Fibroblast of skin of right biceps (primary cell): ENCODE measurements around the gene VPS26C.

ENCODE experiments used
- DNase-seq: peaks from one replicate; pipeline ENCODE4 v3.0.0-alpha.2; 2013

Gene VPS26C

DNA sequence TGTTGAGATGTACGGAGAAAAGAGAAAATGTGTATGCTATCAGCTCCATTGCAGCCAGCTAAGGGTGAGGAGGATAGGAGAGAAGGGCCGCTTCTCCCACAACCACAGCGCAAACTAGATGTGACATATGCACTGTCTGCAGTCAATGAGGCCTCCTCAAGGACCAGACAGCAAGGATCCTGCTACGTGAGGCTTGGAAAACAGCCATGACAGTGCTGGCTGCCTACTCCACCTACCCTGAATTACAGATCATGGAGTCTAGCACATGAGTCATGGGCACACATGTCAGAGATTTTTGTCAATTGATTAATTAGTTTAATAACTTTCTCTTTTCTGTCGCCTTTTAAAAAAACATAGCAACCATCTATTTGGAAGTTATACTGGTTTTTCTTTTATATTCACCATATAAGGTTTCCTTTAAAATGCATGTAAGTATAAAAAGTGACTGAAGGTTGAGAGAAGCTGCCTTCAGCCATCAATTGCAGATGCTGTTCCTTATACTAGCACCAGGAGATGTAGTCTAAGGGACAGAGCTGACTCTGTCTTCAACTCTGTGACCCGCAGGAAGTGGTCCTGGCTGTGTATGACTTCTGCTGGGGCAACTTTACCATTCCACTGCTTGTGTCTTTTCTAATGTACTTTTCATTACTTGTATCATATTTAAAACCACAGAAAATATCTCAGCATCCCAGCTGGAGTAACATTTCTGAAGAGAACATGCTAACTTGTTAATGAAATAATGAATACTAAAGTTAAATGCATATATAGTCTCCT is 3.1 kb downstream of the VPS26C start:
- peak; percentile 79 for DNase-seq

DNA sequence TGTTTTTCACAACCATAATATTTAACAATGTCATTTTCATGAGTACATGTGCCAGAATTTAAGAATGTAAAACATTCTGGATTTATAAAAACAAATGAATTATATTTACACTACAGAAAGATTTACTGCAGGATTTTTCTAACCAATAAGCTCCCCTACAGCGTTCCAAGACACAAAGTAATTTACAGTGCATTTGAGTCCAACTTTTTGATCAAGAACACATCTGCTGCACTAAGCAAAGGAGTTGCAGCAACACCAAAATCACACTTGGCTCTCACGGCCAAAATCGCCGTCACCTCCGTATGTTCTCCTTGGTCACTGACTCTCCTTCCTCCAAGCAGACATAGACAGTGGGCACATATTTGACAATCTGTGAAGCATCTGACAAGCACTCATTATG is 7.7 kb downstream of the VPS26C start:
- DNase-seq = no peak

DNA sequence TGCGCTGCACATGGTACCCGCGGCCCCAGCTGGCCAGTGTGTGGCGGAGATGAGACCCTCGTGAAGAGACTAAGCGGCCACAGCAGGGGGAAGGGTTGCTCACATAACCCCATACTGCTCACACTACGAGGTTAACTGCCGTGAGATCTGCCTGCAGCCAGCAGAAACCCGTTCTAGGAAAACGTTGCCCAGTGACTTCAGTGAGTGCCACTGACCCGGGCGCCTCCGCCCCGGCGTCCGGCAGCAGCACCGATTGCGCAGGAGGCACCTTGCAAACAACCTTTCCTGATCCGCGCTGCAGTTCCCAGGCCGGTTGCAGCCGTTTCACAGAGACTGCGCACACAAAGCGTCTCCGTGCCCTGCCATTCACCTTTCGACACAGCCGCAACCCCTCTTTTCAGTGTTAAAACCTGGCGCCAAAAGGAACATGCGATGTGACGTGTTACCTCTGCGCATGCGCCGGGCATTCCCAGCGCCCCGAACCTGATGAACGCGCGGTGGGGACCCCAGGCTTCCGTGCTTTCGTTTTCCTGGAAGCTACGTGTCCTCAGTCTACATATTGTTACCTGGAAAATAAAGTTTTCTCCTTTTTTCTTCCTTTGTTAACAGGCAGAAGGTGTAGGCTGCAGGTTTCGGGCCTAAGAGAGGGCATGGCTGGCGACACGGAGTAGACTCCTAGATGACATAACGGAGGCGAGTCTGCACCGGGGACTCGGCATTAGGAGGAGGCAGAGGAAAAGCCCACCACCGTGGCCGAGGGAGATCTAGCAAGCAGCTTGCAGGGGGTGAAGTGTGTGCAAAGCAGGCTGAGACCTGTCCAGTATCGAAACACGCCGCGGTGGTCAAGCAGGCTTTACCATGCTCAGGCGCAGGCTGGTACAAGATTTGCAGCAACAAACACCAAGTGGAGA is 8.9 kb downstream of the VPS26C start:
- peak; percentile 68 for DNase-seq

DNA sequence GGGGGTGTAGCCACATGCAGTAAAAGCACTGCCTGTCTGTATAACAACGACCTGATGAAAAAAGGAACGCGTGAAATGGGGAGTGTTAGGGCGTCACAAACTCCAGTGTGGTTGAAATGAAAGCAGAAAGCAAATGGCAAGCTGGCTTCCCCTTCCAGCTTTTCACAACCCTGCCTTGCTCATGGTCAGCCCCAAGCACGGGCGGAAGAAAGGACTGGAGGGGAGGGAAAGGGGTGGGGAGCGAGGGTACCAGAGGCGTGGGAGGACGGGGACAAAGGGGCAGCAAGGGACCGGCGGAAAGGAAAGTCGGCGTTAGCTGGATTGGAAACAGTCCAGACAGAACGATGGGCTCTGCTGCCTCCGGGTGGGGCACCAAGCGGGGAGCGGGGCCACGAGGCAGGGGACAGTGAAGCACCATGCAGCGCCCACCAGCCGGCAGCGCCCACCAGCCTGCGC is 9.6 kb downstream of the VPS26C start:
- DNase-seq = peak; percentile 24

DNA sequence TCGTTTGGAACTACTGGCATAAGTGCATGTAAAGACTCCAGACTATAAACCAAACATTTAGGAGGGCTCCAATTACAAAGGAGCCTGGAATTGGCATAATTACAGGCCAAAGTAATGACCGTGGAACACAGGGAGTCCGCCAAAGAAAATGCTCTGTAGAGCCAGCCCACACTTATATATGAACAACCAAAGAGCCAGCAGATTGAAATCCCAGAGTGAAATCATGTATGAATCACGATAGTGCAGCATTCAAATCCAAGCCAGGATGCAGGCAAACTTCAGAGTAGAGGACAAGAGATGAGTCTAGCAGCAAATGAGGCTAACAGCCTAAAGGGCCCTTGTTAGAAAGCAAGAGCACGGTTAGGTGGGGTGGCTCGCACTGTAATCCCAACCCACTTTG is 13.1 kb downstream of the VPS26C start:
- DNase-seq = no peak

DNA sequence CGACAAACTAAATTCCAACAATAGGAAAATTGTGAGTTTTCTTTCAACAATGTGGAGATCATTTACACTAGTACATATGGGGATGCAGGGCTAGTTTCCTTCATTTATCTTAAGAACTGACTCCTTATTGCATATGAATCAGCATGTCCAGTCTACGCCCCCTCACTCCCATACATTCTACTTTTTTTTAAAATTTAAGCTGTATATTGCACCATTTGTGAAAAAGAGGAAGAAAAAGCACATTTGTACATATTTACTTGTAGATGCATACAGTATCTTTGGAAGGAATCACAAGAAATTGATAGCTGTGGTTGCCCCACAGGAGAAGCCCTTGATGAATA is 15.9 kb downstream of the VPS26C start:
- no peak for DNase-seq

DNA sequence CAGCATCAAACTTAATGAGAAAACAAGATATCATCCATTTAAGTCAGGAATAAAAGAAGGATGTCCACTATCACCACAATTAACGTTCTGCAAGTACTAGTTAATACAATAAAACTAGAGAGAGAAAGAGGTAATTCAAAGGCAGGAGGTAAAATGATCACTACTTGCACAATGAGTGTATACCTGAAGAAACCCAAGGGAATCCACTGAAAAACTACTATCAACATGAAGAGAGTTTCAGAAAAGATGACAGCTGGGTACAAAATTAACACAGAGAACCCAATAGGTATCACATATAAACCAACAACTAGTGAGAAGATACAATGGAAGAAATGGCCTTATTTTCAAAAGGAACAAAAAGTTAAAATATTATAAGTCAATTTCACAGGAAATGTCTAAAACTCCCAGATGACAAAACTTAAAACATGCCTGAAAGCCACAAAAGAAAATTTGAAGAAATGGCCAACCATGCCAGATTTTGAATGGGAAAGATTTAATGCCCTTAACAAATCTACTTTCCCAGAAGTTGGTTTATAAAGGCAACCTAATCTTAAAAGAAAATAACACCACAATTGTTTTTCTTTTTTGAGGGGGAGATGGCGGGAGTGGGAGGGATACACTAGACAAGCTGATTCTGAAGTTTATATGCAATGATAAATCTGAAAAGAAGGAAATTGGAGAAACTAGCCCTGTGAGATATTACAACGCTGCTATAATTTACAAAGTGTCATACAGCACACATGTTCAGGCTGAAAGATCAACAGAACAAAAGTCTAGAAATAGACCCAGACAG is 17.8 kb downstream of the VPS26C start:
- DNase-seq = no peak

DNA sequence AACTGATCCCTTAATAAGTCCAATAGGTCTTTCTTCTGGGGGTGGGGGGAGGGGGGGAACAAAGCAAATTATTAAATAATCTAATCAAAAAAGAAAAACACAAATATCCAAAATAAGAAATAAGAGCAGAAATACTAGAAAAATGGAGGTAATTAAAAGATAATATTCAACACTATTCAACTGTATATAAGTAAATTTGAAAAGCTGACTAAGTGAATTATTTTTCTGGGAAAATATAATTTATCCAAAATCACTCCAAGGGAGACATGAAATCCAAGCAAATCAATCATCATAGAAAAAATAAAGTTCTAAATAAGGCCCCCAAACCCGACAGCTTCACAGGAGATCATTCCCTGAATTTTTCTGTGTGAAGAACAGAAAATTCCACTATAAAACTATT is 18.8 kb downstream of the VPS26C start:
- no peak for DNase-seq

DNA sequence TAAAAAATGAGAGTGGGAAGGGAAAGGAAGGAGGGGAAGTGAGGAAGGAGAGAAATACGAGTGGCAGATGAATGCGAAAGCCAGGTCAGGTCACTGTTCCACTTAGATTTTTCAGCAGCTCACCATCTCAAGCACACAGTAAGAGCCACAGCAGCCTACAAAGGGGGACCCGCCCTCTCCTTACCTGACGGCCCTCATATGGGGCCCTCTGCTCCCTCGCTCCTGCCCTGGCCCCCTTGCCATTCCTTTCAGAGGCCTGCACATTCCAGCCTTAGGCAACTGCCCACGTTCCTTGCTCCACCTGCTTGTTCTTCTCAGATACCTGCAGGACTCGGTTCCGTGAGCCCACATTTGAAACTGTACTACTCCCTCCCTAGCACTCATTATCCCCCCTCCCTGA is 22.0 kb downstream of the VPS26C start:
- no peak for DNase-seq

DNA sequence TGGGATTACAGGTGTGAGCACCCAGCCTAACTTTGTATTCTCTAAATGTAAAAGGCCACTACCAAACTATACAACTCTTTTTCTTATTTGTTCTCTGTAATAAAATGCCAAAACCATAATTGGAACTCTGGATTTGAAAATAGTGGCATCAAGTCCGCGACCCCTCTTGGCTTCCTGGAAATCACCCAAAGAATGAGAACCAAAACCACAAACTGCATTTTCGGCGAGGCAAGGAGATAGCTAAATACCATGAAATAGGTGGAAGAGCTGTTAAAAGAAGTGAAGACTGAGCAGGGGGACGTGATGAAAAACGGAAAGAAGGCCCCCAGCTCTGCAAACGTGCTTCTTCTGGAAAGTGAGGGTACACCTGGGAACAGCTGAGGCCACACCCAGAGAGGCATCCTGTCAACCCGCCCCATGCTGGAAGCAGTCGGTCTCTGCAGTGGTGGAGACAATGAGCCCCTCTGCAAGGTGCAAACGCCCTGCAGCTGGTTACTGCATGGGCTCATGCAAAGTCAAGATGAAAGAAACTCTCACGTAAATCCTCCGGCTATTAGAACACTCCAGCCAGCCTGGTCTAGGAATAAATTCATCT is 22.5 kb downstream of the VPS26C start:
- DNase-seq = peak; percentile 54

DNA sequence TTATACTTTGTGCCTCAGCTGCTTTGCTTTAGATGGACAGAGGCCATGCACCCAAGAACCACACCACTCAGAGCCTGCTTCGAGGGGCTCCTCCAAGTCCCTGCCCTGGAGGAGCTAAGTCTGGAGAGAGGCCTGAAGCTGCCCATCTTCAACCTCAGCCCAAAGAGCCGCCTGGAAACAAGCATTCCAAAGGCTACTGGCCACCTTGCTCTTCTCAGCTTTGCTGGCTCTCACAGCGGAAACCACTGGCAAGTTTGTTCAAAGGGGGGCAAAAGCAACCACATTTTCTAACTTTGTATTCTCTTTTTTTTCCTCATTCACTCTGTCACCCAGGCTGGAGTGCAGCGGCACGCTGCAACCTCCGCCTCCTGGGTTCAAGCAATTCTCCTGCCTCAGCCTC is 23.2 kb downstream of the VPS26C start:
- DNase-seq = no peak

DNA sequence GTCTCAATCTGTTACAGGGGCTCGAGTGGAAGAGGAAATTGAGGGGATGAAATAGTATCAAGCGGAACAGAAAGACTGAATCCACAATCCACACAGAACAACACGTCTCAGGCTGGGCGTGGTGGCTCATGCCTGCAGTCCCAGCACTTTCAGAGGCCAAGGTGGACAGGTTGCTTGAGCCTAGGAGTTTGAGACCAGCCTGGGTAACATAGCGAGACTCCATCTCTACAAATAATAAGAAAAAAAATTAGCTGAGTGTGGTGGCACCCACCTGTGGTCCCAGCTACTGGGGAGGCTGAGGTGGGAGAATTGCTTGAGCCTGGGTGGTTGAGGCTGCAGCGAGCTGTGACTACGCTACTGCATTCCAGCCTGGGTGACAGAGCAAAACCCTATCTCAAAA is 25.7 kb downstream of the VPS26C start:
- no peak for DNase-seq

DNA sequence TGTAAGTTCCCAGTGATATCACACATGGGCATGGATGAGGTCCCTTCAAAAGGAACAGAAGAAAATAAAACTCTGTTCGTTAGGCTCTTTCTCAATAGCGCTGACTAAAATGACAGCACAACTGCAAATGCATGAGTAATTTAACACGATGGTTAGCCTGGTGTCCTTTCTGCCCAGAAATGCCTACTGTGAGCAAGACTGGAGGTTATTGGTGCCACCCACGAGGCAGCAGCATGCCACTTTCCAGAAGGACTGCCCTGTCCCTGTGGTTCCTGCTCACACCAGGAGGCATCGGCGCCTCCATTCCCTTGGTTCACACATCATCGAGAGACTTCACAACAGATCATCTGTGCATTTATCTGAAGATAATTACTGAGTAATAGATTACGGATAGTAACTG is 26.2 kb downstream of the VPS26C start:
- no peak for DNase-seq

DNA sequence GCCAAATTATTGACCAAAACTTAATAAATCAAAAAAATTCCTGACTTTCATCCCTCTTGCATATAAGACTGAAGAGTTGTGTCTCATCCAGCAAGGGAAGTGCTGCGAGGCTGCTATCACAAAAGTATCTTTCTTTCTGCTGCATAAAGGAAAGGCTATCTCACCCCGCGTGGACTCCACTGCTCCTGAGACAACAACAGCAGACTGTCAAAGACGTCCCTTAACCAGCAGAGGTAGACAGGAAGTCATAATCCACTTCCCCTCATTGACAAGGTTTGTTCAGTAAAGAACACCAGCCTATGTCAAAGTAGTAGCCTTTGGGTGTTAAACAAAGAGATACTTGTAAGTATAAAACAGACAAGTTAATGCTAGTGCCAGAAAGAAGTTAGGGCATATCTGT is 29.4 kb downstream of the VPS26C start:
- no peak for DNase-seq

DNA sequence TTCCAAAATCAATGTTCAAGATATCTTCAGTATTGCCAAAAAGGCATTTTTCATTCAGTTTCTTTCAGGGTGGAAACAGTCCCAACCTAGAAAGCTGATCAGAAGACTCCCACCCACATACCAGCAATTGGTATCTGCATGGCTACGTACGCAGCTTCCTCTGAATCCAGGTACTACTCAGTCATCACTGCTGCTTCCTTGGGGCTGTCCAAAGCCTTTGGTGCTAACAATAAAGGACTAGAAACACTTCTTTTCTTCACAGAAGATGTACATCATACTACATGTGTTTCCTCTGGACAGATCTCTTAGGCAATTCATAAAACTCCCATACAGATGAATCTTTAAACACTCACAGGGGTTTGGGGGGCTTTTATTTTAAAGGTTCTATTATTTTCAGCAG is 29.8 kb downstream of the VPS26C start:
- no peak for DNase-seq

DNA sequence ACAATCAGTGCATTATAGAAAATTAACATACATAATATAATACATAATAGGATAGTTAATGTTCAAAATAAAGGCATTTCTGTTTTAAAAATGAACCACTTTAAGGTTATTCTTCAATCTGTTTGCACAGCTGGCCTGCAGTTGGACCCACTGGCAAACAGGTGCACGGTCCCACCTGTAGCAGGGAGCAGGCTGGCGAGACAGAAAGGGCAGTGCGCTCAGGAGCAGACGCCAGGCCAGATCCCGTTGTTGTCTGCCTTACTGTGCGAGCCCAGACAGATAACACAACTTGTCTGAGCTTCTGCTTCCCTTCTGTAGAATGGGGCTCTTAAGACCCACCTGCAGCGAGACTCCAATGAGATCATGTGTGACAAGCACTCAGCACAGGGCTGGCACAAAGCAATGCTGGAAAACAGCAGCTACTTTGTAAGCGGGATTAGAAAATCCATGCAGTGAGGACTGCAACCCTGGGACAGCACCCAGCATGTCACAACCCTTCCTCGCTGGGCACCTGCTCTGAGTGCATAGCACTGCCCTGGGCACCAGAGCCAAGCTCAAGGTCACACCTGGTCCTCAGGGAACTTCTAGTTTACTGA is 33.5 kb downstream of the VPS26C start:
- DNase-seq = no peak

DNA sequence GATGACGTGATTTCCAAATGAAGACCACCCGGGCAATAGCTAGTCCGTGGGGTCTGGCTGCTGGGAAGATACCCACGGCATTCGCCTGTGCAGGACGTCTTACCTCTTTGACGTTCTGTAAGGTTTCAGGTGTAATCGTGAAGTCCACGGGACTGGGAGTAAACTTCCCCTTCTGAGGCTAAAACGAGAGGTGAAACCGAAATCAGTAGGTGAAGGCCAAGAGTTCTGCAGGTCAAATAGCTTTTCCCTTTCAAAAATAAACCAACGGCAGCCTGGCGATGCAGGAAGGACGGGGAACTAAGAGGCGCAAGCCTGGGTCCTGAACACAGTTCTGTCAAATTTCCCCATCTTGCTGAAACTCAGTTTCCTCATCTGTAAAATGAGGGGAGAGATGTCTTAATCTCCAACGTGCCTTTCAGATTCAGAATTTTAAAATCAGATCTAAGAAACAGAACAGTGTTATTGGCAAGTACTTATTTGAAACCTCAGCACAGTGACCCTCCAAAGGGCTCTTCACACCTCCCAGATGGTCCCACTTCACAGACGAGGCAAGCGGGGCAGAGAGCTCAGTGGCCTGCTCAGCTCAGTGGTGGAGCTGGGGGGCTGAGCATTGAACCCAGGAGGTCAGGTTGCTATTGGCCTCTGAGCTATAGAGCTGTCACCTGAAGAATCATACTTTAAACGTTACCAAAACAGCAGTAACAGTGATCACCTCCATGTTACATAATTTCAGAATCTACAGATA is 34.7 kb downstream of the VPS26C start:
- DNase-seq = no peak

DNA sequence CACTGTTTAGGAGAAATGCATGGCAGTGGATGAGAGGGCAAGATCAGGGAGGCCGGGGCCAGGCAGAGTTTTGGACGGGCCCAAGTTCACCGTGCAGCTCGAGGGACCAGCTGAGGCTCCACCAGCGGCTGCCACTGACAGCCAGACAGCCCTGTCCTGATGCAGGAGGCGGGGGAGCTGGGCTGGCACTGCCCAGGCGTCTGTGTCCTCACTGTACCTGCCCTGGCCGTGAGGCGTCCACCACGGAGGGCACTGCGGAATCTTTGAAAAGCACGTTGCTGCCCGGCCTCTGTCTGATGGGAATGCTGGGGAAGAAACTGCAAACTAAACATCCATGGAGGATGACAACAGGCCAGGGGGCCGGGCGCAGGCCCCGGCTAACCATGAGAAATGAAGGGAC is 35.5 kb downstream of the VPS26C start:
- no peak for DNase-seq

DNA sequence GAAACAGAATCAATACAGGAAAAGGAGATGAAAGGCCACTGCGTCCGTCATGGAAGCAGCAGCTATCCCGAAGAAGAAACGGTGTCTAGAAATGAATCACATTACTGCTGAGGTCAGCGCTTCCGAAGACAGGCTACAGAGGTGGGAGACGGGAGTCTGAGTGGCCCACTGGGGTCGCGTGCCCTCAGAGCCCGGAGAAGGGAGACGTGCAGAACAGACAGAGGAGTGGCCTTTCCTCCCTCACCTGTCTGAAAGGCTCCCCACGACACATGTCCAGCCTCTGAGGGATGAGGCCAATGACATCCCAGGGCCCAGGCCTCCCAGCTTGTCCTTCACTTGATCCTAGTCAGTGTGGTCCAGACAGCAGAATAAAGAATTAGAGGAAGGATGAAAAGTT is 35.9 kb downstream of the VPS26C start:
- DNase-seq = no peak

DNA sequence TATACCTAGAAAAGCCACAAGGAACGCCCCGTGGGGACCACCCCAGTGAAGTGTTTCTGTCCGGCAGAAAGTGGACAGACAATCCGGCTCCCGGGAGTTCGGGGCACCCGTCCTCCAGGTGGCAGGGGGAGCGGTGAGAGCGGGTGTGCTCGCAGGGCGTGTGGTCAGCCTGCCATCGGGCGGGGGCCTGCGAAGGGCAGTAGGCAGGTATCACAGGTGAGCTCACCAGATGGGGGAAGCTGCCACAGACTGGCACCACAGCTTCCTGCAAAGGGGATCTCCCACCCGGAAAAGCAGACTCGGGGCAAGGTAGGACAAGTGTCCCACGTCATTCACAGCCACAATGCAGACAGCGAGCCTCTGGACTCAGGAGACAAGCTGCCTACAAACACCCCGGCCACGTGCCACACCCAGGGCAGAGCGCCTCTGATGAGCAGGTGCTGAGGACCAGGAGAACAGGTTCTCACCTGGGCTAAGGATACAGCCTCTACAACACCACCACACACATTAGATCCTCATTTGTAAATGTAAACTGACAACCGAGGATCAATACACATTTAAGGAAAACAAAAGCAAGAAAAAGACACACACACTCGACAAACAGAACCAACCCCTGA is 36.4 kb downstream of the VPS26C start:
- no peak for DNase-seq

DNA sequence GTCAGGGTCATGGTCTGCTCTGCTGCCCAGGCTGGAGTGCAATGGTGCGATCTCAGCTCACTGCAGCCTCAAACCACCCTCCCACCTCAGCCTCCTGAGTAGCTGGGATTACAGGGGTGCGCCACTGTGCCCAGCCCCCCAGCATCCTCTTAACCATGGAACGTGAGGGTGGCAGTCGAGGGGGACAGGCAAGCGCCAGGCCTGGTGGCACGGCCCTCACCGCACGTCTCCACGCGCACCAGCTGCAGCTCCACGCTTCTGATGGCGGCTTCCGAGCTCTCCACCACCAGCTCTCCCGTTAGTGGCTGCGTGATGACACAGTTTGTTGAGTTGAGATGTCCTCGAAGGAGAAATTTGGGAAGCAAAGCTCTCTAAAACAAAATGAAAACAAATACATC is 39.1 kb downstream of the VPS26C start:
- DNase-seq = no peak
